Stimulated activated CD4-positive, alpha-beta T cell treated with anti-CD3 and anti-CD28 coated beads, Interleukin-4, amount 100 ng/mL, for 48 hours (primary cell): Measurements from ENCODE around the gene NRXN2.
"Not testable (repeated sequence)": the region's sequence is repeated elsewhere in the genome, so short reads cannot be mapped to it uniquely, and the experiment has no call there.

ENCODE experiments used
- DNase-seq, 2 donors: peaks; one replicate each; pipeline ENCODE4 v3.0.0-alpha.2; 2020; ENCODE audit warnings: low read depth in 2 of 2

NRXN2 gene

GRCh38 chr11:64605656-64606585 is 117.1 kb downstream of the NRXN2 start:
- DNase-seq, result no peak

GRCh38 chr11:64605244-64605560 is 117.8 kb downstream of the NRXN2 start:
- no peak for DNase-seq

GRCh38 chr11:64604458-64605243 is 118.3 kb downstream of the NRXN2 start:
- DNase-seq, result no peak

GRCh38 chr11:64603411-64604110 is 119.4 kb downstream of the NRXN2 start:
- DNase-seq, result no peak

GRCh38 chr11:64602466-64603070 is 120.4 kb downstream of the NRXN2 start:
- no peak for DNase-seq

- no peak for DNase-seq
Observed at GRCh38 chr11:64601605-64602465, 121.2 kb downstream of the NRXN2 start.

- DNase-seq, result no peak
Observed at GRCh38 chr11:64600281-64600992, 122.6 kb downstream of the NRXN2 start.

- no peak for DNase-seq
Observed at GRCh38 chr11:64599698-64600211, 123.2 kb downstream of the NRXN2 start.

GRCh38 chr11:64598797-64599697 is 124.0 kb downstream of the NRXN2 start:
- no peak for DNase-seq

- no peak for DNase-seq
Observed at GRCh38 chr11:64598106-64598796, 124.7 kb downstream of the NRXN2 start.

- no peak for DNase-seq
Observed at GRCh38 chr11:64597671-64598101, 125.3 kb downstream of the NRXN2 start.

- DNase-seq, result not testable (repeated sequence)
Observed at GRCh38 chr11:64595922-64596321, 127.1 kb downstream of the NRXN2 start.

- no peak for DNase-seq
Observed at GRCh38 chr11:64594159-64594939, 128.6 kb downstream of the NRXN2 start.

- DNase-seq, result no peak
Observed at GRCh38 chr11:64593156-64594105, 129.6 kb downstream of the NRXN2 start.

GRCh38 chr11:64592656-64593055 is 130.3 kb downstream of the NRXN2 start:
- DNase-seq, result no peak

GRCh38 chr11:64592234-64592615 is 130.8 kb downstream of the NRXN2 start:
- DNase-seq, result no peak
